Stimulated activated CD4-positive, alpha-beta T cell treated with anti-CD3 and anti-CD28 coated beads, TNF-alpha, amount 100 ng/mL, for 1 hour (primary cell): ENCODE results near the gene MXRA8.
"Not testable (repeated sequence)": the region's sequence is repeated elsewhere in the genome, so short reads cannot be mapped to it uniquely, and the experiment has no call there.

Source experiments
- DNase-seq, 3 donors: peaks; one replicate each; pipeline ENCODE4 v3.0.0-alpha.2; 2020; ENCODE audit warnings: low read depth in 3 of 3, low spot score in 1 of 3

Gene MXRA8

GRCh38 chr1:1393014-1393413 lies 34.7 kb upstream of the MXRA8 start:
- DNase-seq, result no peak

DNA sequence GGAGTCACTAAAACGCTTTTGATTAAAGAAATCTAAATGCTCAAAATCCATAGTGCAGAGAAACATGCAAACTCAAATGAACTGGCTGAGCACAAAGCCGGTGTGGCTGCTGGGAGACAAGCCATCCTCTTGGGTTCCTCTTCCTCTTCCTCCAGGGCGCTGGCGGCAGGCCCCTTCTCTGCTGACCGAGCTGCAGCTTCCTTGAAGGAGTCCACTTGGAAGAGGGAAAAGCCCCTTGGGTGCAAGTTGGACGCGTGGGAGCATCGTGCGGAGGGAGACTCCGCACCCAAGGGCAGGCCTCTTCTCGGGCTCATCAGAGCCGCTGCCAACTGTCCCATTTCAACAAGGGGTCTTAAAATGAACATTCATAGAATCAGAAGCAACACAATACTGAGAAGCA lies 32.9 kb upstream of the MXRA8 start:
- DNase-seq, result no peak

GRCh38 chr1:1390675-1391074 lies 32.3 kb upstream of the MXRA8 start:
- DNase-seq, result no peak

DNA sequence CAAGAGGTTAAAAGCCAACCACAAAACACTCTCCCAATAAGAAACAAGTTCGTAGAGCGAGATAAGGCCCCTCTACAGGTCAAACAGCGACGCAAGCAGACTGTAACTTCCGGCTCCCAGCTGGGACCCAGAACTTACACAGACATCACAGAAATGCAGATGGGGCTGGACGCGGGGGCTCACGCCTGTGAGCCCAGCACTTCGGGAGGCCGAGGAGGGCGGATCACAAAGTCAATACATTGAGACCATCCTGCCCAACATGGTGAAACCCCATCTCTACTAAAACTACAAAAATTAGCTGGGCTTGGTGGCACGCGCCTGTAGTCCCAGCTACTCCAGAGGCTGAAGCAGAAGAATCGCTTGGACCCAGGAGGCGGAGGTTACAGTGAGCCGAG lies 29.7 kb upstream of the MXRA8 start:
- no peak for DNase-seq

- no peak for DNase-seq
These were observed 29.0 kb upstream of the MXRA8 start for GRCh38 chr1:1387098-1388077.

- no peak for DNase-seq
These were observed 27.6 kb upstream of the MXRA8 start for GRCh38 chr1:1385931-1386330.

DNA sequence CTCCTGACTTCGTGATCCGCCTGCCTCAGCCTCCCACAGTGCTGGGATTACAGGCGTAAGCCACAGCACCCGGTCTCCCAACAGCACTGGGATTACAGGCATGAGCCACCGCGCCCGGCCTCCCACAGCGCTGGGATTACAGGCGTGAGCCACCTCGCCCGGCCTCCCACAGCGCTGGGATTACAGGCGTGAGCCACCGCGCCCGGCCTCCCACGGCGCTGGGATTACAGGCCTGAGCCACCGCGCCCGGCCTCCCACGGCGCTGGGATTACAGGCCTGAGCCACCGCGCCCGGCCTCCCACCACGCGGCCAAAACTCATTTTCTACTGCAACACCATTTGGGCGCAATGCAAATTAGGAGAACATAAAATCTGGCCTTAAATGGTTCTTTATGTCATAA lies 27.0 kb upstream of the MXRA8 start:
- not testable (repeated sequence) for DNase-seq

DNA sequence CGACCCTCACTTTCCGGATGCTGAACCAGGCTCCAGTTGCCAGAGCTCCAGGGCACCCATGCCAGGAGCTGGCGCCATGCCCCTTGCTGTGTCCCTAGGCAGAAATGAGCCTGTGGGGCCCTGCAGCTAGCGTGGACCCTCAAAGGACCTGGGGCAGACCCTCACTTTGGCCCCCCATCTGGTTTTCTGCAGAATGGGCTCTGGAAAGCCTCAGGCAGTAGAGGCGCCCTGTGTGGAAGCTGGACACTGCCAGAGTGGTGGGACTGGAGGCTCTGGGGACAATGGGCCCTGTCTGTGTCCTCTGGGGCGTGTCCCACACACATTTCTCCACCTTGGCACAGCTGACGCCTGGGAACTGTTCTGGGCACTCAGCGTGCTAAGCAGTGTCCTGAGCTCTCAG lies 22.9 kb upstream of the MXRA8 start:
- no peak for DNase-seq

- DNase-seq, result no peak
These were observed 22.5 kb upstream of the MXRA8 start for GRCh38 chr1:1380860-1381259.

- no peak for DNase-seq
These were observed 19.3 kb upstream of the MXRA8 start for GRCh38 chr1:1377540-1378205.

- DNase-seq, result no peak
These were observed 18.3 kb upstream of the MXRA8 start for GRCh38 chr1:1376551-1377226.

GRCh38 chr1:1374929-1375662 lies 16.7 kb upstream of the MXRA8 start, which contains the start of gene AURKAIP1:
AURKAIP1 (minus strand) TSS chr1:1375207; CDS start chr1:1374756, 451 bp downstream.
- DNase-seq, result peak; percentile 86 to 96 (median 87)

GRCh38 chr1:1374589-1374928 lies 16.2 kb upstream of the MXRA8 start:
- no peak for DNase-seq

GRCh38 chr1:1373815-1374588 lies 15.6 kb upstream of the MXRA8 start:
- DNase-seq, result no peak

DNA sequence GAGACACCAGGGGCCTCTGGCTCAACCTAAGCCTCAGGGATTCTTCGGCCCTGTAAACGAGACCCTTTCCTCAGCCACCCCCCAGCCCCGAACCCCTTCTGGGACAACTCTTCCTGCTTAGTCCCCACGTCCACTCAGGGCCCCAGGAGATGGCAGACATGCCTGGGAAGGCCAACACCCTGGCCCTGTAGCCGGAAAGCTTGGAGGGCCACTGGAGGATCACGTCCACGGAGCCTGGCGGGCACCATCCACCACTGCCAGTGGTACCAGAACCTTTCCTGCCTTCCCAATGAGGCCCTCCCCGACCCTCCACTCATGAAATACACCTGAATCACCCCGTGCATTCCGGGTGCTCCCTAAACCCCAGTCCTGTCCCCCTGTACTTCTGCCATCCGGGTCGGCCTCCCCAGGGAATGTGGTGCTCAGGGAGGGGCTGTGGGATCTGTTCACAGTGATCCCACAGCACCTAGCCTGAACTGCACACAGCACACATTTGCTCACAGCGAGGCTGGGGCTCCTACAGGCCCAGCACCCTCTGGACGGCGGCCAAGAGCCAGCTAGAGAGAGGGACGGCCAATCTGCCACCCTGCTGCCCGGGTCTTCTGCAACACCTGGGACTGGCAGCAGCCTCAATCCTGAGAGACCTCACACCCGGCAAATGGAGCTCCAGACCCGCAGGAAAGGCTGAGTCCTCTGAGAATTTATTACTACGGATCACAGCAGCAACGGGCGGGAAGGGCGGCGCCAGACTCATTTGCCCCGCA lies 14.9 kb upstream of the MXRA8 start:
- no peak for DNase-seq

GRCh38 chr1:1371746-1372711 lies 13.7 kb upstream of the MXRA8 start:
- DNase-seq, result peak; percentile 36 to 76 (median 57)

DNA sequence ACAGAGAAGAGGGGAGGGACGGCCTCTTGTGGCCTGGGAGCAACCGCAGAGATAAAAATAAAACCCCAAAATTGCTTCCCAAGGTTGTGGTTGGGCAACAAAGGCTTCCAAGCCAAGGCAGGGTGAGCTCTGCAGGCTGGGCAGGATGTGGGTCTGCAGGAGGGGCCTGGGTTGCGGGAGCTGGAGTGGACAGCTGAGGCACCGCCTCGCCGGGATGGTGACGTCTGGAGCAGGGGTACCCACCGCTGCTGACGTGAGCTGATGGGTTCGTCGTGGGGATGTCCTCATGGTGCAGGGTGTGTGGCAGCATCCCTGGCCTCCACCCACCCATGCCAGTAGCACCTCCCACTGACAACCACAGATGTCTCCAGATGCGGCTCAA lies 13.0 kb upstream of the MXRA8 start:
- DNase-seq, result peak in 1 of 3 donors; percentile 26

DNA sequence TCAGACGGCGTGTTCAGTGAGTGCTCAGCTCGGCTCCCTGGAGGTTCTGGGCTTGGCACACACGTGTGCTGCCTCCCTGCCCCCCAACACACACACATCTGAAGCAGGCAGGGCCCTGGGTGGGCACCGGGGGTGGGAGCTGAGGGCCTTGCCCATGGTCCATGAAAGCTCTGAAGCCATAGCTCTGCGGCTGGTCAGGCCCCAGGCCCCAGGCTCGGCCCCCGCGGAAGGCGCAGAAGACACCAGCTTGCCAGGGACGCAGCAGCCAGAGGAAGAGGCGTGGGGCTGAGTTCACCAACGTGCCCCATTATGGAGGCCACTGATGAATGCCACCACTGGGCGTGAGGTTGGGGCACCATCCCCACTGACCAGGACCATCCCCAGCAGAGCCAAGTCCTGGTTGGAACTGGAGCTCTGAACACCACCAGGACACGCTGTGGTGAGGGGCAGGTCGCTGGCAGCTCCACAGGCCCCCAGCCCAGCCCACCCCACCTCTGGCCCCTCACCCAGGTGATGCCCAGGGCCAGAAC lies 12.5 kb upstream of the MXRA8 start:
- no peak for DNase-seq
